Measurements from ENCODE around the gene TRIB2.

The TRIB2 gene

DNA sequence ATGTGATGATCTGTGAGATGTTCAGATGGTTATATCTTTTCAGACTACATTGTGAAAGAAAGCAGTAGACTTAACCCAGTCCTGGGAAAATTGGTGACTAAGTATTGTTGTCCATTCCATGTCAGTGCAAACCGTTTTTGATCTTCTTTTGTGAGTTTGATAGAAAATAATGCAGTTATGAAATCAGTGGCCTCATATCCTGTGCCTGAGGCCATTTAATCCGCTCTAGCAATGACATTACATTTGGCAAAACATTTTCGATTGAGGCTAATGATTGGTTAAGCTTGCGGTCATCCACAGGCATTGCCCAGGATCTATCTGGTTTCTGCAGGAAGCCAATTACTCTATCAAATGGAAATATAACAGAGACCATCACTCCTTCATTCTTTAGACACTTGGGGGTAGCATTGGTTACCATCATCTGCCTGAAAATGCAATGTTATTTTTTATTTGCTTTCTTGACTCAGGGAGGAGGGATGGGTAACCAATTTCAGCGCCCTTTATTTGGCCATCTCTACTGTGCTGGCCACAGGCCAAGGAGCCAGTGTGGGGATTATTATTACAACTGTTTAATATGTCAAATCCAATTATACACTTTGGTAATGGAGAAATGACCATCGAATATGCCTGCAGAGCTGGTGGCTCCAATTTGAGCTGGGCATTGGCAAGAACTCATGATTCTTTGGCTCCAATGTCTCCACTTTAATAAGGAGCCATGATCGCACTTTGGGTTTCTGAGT, 33.6 kb downstream of the TRIB2 start:
- no peak for DNase-seq

DNA sequence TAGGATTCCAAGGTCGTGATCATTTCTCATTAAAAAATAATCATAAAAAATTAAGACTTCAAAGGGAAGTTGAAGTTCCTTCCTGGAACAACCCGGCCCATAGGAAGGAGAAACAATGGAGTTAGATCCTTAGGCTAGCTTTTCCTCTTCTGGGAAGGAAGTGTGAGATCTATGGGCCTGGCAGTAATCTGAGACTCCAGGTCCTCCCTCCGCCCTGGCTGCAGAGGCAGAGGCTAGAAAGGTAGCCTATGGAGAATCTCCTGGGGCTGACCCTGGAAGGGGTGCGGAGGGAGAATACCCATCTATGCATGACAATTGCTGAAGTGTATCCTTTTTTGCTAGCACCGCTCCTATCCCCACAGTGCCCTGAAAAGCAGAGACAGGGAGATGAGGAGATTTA, 37.9 kb downstream of the TRIB2 start:
- DNase-seq: no peak

DNA sequence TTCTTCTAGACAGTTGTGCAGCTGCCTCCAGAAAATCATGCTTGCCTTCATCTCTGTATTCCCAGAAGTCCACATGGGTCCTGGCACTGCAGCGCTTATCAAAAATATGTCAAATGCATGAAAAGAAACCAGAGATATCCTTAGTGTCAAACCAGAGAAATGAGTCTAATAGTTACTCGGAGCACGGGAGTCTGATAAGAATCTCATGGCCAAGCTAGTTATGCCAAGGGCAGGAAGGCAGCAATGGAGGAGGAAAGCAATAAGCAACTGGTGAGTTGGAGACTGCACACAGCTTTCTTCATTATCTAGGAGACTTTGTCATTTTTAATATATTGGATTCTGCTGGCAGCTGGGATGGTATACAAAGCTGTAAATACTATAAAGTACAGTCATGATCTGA, 38.6 kb downstream of the TRIB2 start:
- DNase-seq: no peak

DNA sequence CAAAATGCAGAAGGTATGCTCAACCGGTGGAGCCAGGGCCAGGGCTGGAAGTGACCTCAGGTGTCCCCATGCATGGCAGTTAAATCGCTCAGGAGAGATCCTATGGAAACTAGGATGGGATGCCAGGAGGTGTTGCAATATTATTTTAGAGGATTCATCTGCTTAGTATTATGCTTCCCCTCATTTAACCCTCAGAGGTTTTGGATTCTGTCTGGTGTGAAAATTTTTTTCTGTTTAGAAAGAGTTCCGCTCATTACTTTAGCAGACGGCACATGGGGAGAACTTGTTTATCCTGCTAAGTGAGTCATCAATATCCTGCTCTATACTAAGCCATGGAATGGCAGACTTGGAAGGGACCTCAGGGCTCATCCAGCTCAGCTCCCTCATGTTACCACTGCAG, 42.5 kb downstream of the TRIB2 start:
- DNase-seq: peak; percentile 97

DNA sequence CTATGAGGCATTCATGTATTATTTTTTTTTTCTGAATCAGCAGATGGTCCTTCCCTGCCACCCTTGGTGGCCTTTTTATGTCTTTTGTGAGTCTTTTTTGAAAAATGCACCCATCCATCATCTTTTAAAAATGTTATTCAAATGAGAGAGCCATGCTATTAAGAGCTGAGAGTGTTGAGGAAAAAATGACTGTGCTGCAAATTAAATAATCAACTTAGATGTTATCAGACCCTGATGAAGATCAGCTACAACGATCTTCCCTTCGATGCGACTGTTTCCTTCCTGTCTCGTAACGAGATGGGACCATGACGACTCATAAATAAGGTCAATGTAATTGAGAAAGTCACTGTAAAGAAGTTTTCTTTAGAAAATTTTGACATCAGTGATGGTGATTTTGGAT, 44.4 kb downstream of the TRIB2 start:
- no peak for DNase-seq

DNA sequence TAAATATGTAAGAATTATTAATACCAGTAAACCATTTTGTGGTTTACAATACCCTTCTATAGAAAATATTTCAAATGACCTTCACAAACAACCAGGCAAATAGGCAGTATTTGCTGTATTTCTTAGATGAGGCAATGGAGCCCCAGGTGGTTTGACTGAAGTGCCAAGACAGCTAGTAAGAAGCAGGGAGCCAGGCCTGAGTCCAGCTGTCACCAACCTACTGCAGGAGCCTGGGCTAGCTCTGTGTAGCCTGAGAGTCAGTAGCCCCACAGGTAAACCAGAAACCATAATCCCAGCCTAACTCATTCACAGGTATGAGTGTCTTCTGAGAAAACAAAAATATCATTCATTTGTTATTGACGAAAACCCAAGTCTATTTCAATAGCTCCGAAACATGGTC, 45.6 kb downstream of the TRIB2 start:
- DNase-seq: no peak

DNA sequence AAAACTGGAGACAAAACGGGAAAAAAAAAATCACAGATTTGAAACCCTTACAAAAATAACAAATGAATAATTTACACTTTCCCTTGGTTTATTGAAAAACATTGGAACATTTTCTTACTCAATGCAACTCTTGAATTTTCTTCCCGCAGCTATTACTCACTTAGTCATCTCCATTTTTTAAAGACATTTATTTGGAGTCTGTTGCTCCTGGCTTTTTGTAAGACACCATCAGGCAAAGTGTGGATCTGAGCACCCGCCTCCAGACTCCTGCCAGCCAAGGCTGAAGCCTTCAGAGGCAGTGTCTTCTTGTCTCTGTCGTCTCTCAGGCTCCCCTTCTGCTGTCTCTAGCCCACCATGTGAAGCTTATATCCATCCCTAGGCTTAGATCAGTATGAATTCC, 46.2 kb downstream of the TRIB2 start:
- DNase-seq: peak; percentile 49

DNA sequence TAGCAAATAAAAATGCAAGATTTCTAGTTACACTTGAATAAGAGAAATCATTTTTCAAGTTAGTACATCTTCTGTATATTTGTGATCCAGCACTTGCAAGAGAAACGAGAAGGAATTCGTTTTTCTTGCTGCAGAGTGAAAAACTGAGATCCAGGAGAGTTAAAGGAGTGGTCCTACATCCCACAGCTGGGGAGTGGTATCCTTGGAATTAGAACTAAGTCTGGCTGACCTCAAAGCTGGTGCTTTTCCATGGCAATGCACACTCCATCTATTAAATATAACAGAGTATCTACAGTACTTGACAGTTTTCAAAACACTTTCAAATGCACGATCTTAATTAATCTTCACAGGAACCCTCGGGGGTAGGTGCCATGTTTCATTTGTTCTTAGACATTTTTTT, 46.8 kb downstream of the TRIB2 start:
- no peak for DNase-seq

DNA sequence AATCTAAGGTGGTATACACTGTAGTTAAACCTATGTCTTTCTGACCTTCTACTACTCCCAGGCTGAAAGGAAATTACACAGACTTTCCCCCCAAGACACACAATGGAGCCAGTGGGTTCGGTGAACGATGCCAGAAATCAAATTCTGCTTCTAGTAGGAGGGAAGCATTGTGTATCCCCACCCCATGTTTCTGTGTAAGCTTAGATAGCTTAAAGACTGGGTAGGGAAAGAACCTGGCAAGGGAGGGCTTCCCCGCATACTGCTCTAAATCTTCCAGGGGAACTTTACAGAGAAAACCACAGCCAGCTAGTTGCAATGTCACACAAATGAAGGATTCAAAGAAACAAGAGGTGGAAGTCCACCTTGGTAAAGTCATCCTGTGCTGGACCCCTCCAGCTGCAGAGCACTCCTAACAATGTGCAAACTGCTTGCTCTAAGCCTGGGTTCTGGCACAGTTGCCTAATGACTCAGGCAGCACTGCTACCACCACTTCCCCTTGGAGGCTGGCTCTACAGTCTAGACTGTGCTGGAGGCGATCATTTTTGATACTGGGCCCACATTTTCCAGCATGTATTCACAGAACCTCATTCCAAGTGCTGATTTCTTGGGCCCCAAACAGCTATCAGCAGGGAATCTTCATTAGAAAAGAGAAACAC, 47.5 kb downstream of the TRIB2 start:
- peak; percentile 83 for DNase-seq

DNA sequence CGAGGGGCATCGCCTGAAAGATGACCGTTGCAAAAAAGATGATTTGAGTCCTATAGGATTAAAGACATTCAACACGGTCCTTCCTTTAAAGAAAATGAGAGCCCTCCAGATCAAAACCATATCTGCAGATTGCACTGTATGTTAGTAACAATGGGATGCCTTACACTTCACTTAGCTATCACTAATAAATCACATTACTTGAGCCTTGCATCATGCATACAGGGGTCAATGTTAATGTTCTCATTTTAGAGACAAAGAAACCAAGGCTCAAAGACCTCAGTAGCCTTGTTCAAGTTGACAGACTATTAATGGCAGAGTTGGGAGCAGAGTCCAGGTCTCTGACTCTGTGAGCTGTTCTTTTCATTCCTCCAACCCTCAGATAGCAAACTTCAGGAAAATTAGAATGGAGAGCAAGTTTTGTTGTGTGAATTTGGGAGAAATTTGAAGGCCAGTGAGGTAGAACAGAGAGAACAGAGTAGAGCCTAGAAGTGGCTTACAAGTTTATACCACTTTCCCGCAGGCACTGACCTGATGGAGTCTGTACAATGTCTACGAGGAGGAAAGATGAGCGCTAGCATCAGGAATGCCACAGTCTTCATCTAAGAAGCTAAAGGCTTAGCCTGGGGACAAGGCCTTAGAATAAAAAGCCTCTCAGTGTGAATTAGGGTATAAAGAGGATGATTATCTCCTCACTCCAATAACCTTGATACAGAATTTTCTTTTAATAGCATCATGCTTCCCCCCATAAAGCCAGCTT, 48.3 kb downstream of the TRIB2 start:
- DNase-seq: peak; percentile 51

DNA sequence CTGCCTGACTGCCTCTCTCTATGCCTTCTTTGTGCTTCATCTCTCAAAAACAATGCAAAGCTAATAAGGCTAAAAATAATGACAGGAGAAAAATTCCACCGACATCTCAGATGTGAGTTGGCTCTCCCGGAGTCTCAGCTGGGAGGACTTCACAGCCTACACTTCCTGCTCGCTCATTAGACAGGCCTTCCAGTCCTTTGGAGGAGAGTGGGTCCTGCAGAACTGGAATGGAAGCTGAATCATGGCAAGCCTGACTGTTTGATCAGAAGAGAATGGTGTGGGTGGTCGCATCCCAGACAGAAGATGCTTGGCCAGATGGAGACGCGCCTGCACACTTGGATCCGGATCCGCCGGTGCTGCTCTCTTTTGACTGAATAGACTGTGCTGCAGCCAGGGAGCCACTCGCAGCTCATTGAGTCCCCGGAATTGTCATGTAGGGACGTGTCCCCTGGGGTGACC, 49.7 kb downstream of the TRIB2 start:
- DNase-seq: peak; percentile 85

DNA sequence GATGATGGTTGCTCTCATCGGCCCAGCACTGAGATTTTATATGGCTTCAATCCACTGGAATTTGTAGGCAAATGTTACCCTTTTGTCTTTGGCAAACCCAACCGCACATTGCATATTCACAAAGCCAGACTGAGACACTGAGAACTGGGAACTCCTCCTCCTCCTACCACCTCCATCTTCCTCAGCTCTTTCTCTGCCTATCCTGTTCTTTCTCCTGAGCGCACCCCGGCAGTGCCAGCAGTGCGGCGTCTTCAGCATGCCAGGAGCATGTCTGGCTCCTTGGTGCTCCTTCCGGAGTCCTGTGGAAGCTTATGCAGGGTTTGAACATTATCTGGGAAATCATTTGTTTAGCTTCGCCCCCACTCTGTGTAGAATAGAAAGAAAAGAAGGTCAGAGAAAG, 50.8 kb downstream of the TRIB2 start:
- no peak for DNase-seq

DNA sequence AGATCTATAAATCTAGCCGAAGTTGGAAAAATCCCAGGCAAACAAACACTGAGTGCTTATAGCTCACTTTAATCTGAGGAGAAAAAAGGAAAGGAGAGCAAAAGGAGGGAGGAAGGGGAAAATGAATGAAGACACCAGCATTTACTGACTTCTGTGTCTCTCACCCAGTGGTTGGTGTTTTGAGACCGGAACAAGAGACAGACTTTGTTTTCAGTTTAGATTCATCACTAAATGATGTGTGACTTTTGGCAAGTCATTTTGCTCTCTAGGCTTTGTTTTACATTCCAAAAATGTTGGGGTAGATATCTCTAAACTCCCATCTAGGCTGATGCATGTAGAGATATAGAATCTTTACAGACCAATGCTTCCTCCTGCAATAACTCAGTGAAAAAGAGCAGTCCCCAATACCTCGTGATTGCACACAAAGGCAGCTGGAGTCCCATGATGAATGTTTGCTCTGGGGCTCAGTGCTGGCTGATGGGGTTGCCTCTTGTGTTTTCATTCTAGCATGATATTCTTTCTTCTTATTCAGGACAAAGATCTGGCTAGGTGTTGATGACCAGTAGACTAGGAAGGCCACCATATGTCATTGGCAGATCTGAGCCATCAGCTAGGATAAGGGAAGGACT, 51.4 kb downstream of the TRIB2 start:
- no peak for DNase-seq

DNA sequence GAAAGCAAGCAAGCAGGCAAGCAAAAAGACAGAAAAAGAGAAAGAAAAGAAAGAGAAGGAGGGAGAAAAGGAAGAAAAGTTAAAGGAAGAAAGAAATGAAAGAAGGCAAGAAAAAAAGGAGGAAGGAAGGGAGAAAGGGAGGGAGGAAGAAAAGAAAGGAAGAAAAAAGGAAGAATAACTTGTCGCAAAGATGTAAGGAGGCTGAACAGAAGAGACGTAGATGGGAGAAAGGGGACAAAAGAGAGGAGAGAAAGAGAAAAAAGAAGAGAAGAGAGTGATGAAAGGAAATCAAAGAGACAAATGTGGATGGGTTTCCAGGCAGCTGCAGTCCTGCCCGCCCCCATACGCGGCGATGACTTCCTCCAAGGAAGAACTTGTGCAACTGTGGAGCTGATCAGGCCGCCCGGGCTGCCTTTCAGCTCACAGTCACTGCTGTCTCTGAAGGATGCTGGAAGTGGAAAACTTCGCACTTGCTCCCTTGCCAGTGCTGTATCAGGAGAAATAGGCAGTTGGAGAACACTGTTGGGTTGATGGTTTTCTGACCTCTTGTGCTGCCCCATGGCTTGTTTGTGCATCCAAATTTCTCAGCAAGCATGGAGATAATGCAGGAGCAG, 52.9 kb downstream of the TRIB2 start:
- peak; percentile 55 for DNase-seq

DNA sequence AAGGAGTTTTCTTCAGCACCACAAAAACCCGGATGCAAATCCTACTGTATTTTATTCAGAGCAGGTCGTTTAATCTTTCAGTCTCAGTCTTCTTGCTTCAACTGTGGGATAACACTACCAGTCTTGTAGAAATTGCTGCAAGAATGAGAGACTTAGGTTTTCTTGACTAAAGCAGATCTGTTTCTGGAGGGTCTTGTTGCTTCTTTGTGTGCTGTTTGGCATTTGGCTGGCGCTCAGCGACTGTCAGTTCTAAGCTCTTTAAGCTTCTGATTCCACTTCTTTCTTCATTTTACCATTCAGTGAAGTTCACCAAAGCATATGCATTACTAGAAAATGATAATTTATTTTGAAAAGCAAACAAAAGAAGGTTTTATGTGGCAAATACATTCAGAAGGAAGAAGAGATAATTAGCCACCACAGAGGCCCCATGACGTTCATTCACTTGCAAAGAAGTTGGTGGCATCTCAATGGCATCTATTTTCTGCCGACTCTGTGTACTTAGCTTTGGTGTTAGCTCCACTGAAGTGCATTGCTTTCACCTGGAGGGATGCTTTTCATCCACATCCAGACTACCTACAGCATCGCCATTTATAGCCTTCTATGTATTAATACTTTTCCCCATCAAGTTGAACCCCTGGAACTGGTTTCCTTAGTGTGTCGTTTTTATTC, 53.7 kb downstream of the TRIB2 start:
- DNase-seq: no peak

DNA sequence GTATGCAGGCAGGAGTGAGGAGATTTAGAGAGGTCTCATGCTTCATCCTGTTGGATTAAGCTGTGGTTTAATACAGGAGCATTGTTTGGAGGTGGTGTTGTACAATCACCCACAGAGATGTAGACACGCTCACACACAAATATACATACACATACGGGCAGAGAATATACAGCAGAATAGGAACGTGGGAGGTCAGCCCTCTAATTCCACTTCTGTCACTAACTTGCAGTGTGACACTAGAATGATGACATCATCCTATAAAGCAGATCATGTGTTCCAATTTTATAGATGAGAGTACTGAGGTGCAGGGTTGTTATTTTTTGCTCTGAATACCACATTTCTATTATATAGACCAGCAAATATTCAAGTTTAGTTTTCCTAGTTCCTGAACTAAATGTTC, 54.4 kb downstream of the TRIB2 start:
- no peak for DNase-seq

DNA sequence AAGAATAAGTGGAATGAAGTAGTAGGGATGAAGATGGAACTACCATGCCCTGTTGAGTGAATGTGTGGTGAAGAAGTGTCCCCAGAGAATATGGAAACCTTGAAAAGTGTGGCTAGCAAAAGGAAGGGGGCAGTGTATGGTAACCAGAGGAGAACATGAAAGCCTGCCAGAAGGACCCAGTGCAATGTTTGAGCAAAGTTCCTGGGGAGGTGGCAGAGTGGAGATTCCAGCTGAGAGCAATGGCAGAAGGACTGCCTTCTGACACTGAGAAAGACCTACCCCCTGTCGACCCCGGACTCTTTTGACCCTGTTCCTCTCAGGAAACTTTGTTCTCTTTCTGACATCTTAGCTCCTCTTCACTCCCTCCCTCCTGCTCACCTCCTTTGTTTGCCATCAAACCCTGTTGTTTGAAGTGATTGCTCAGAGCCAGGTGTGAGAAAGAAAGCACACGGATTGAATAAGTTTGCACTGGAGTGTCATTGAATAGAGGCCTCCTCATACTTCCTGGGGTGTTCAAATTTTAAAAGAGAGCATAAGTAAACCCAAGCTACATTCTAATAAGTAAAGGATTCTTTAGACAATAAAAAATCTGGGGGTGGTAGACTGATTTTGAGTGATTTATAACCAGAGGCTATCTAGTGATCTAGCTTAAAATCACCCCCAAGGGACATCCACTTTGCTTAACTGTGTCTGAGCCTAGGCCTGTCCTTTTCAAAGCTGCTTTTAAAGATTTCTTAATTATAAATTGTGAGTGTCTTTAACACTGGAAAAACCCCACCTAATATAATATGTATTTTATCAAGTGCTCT, 57.1 kb downstream of the TRIB2 start:
- DNase-seq: no peak

DNA sequence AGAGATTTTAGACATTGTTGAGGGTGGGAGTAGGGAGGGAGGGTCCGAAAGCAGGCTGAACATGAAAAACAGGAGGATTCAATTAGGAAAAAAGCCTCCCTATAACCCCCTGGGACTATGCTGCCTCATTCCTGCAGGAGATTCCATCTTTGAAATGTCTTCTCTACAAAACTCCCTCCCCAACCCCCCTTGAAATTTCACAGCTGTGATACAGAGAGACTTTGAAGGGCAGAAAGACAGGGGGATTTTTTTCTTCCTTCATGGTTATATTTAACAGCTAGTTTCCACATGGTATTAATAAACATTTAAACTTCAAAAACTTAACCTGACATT, 57.6 kb downstream of the TRIB2 start:
- DNase-seq: peak; percentile 90

DNA sequence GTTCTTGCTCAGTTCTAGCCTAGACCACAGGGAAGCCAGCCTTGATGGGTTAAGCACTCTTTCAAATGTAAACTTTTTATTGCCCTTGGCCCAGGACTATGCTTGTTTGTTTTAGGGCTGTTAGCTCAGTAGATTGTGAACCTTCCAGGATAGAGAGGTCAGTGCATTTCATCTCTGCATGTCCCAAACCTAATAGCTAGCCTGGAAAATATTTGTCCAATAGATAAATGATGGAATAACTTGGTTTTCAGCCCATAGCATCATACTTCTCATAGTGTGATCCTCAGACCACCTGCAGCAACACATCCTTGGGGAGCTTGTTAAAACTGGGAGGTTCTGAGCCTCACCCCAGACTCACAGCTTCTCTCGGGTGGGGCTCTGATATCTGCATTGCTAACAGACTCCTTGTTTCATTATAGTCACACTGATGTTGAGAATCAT, 59.8 kb downstream of the TRIB2 start:
- DNase-seq: no peak

DNA sequence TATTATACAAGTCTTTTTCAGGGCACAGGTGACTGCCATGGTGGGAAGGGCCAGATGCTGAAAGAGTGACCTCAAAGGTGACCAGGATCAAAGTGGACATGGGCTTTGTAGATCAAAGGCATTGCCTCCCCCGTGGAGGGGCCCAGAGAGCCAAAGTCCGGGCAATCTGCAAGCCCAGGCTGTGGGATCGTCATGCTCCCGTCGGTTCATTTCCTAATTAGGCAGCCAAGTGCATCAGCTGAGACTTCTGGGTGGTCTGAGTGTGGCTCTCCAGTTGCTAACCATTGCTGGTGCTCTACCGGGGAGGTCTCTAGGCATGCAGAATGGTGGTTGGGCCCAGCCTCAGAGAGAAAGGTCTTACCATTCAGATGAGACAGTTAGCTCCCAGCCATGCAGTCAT, 61.6 kb downstream of the TRIB2 start:
- peak; percentile 53 for DNase-seq

DNA sequence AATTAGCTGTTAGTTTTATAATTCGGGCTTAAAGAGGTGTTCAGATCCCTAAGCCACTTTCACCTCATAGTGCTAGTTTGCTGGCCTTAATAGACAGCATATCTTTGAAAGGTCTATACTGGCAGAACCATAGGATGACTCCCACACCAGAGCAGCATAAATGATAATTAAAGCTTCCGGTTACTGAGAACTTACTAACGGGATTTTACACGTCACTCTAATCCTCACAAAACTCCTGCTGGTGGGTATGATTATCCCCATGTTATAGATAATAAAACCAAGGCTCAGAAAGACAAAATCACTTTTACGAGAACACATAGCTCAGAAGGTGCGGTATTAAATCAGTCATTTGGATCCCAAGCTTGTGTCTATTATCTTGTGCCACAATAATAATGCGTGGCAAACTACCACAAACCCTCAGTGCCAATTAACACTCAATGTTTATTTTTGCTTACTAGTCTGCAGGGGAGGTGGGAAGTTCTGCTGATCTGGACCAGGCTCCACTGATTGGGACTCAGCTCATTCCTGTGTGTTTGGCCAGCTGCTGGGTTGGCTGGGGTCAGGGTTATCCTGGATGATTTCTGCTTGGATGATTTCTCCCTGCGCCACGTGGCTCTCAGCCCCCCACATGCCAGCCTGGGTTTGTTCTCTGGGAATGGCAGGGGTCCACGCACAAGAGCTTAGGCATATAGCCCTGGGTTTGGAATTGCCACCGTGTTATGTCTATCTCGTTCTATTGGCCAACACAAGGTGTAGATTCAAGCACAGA, 62.3 kb downstream of the TRIB2 start:
- no peak for DNase-seq

Data from fibroblast of skin of abdomen (primary cell).